HCT116 (cell line): ENCODE measurements around the gene DOP1A. TPM values are rescaled to one million over a fixed set of nuclear protein-coding genes. Genes with fewer than 3 reads are reported as not detected.

Source experiments
- ATAC-seq: fragments of 200-7000 bp; cut with Tn5 transposase; 2 replicates; pipeline ENCODE4 v1.9.1; 2020; ENCODE audit warnings: mild to moderate bottlenecking, moderate library complexity
- BruUV-seq: library from RNA; stranded (reverse); fragments of 400-500 nt; replicated peaks from 2 replicates; lab custom pipeline; 2021; lab: Mats Ljungman, UMichigan
- CTCF ChIA-PET: fragments of 300-600 bp; sonication (Branson Sonifier 250); formaldehyde crosslinking; loops from one replicate; lab custom pipeline; 2021; ENCODE audit warnings: antibody characterized with exemption; lab: Charles Lee
- POLR2A ChIA-PET: fragments of 300-600, 350-600 bp; sonication (Branson Sonifier 250); formaldehyde crosslinking; loops from one replicate; lab custom pipeline; 2021; ENCODE audit warnings: antibody characterized with exemption; lab: Charles Lee
- RAD21 ChIA-PET, 2 experiments: fragments of 300-600 bp; sonication (Branson Sonifier 250); formaldehyde crosslinking; loops; one replicate each; lab custom pipeline; 2023; ENCODE audit warnings: low total read pairs in 2 of 2; ENCODE audit not compliant: uncharacterized antibody in 2 of 2, unreplicated experiment in 2 of 2, low non-redundant PET in 1 of 2; lab: Charles Lee
- DNase-seq: peaks from one replicate; pipeline ENCODE4 v3.0.0-alpha.2; 2010; ENCODE audit warnings: low read depth, low spot score
- H2AFZ ChIP-seq: fragments of 200-600 bp; shearing (Covaris generic), sonication (generic); 2 replicates; pipeline ENCODE4 v1.6.1; 2017; ENCODE audit warnings: low read depth, mixed run types, mixed read lengths, antibody characterized with exemption, low read length; ENCODE audit not compliant: poor library complexity, severe bottlenecking
- H3K27ac ChIP-seq: 2 replicates; pipeline ENCODE4 v1.5.1; 2012; ENCODE audit warnings: low read depth, low read length
- H3K27me3 ChIP-seq: fragments of 200-600 bp; sonication (generic); 2 replicates; pipeline ENCODE4 v1.6.1; 2016; ENCODE audit warnings: mixed run types, low read length, mixed read lengths; ENCODE audit not compliant: insufficient read depth
- H3K36me3 ChIP-seq, 2 experiments: fragments of 200-500 bp in 1 of 2; fragments of 200-600 bp in 1 of 2; sonication (Bioruptor generic) in 1 of 2; sonication (generic) in 1 of 2; 2 replicates each; pipeline versions ENCODE4 v1.5.1 to v1.6.1; 2014 to 2016; ENCODE audit warnings: low read length in 2 of 2, inconsistent platforms in 1 of 2, mixed read lengths in 1 of 2, mixed run types in 1 of 2; ENCODE audit not compliant: insufficient read depth in 2 of 2, control insufficient read depth in 1 of 2
- H3K4me1 ChIP-seq, 2 experiments: fragments of 200-600 bp in 1 of 2; sonication (generic) in 1 of 2; 2 replicates each; pipeline versions ENCODE4 v1.5.1 to v1.6.1; 2012 to 2017; ENCODE audit warnings: low read length in 2 of 2, inconsistent platforms in 1 of 2, mild to moderate bottlenecking in 1 of 2, mixed read lengths in 1 of 2, mixed run types in 1 of 2, moderate library complexity in 1 of 2; ENCODE audit not compliant: insufficient read depth in 2 of 2, control insufficient read depth in 1 of 2
- H3K4me2 ChIP-seq: fragments of 200-600 bp; sonication (generic); 2 replicates; pipeline ENCODE4 v1.6.1; 2017; ENCODE audit warnings: mixed run types, low read length, mixed read lengths
- H3K4me3 ChIP-seq, 2 experiments: fragments of 200-600 bp in 1 of 2; sonication (generic) in 1 of 2; replicated peaks in 1 of 2; 2 replicates each; pipeline ENCODE4 v1.5.1; 2011 to 2016; ENCODE audit warnings: low read length in 2 of 2, control low read depth in 1 of 2, low read depth in 1 of 2, mild to moderate bottlenecking in 1 of 2, mixed read lengths in 1 of 2, mixed run types in 1 of 2
- H3K79me2 ChIP-seq: fragments of 200-600 bp; sonication (generic); 2 replicates; pipeline ENCODE4 v1.6.1; 2017; ENCODE audit warnings: mild to moderate bottlenecking, mixed run types, low read length, moderate library complexity, mixed read lengths; ENCODE audit not compliant: insufficient read depth
- H3K9ac ChIP-seq: fragments of 200-600 bp; sonication (generic); 2 replicates; pipeline ENCODE4 v1.6.1; 2016; ENCODE audit warnings: low read length, mixed read lengths
- H3K9me2 ChIP-seq: fragments of 200-600 bp; sonication (generic), shearing (Covaris generic); 2 replicates; pipeline ENCODE4 v1.6.1; 2017; ENCODE audit warnings: mixed run types, mild to moderate bottlenecking, moderate library complexity; ENCODE audit not compliant: insufficient read depth
- H3K9me3 ChIP-seq, 2 experiments: fragments of 200-500 bp in 1 of 2; fragments of 200-600 bp in 1 of 2; sonication (Bioruptor generic) in 1 of 2; sonication (generic) in 1 of 2; 2 replicates each; pipeline ENCODE4 v1.6.1; 2014 to 2017; ENCODE audit warnings: low read length in 2 of 2, mixed read lengths in 2 of 2, inconsistent platforms in 1 of 2, low read depth in 1 of 2, mild to moderate bottlenecking in 1 of 2, mixed run types in 1 of 2, moderate library complexity in 1 of 2; ENCODE audit not compliant: control insufficient read depth in 1 of 2, insufficient read depth in 1 of 2
- H4K20me1 ChIP-seq: fragments of 200-600 bp; sonication (generic), shearing (Covaris generic); 2 replicates; pipeline ENCODE4 v1.6.1; 2017; ENCODE audit warnings: mixed run types, mild to moderate bottlenecking, moderate library complexity; ENCODE audit not compliant: insufficient read depth
- CBX3 ChIP-seq: IDR thresholded peaks from 2 replicates; pipeline ENCODE4 v1.6.1; 2012; ENCODE audit warnings: low read depth
- CEBPB ChIP-seq: IDR thresholded peaks from 2 replicates; pipeline ENCODE4 v1.6.1; 2012; ENCODE audit warnings: low read depth
- ELF1 ChIP-seq: IDR thresholded peaks from 2 replicates; pipeline ENCODE4 v1.6.1; 2012; ENCODE audit warnings: low read depth, borderline replicate concordance
- EZH2 ChIP-seq: fragments of 200-600 bp; sonication (generic); IDR thresholded peaks from 2 replicates; pipeline ENCODE4 v1.6.1; 2017; ENCODE audit warnings: antibody characterized with exemption, mixed run types
- EZH2phosphoT487 ChIP-seq: fragments of 200-600 bp; IDR thresholded peaks from 2 replicates; pipeline ENCODE4 v1.6.1; 2018; ENCODE audit warnings: antibody characterized with exemption, borderline replicate concordance
- FOSL1 ChIP-seq: IDR thresholded peaks from 2 replicates; pipeline ENCODE4 v1.6.1; 2012; ENCODE audit warnings: low read depth
- JUND ChIP-seq: IDR thresholded peaks from 2 replicates; pipeline ENCODE4 v1.6.1; 2012
- POLR2A ChIP-seq: IDR thresholded peaks from 2 replicates; pipeline ENCODE4 v1.7.0; 2011; ENCODE audit warnings: borderline replicate concordance; ENCODE audit not compliant: insufficient read depth, insufficient read length; ENCODE audit errors: extremely low read depth
- POLR2AphosphoS5 ChIP-seq: IDR thresholded peaks from 2 replicates; pipeline ENCODE4 v1.6.1; 2011; ENCODE audit warnings: mild to moderate bottlenecking, low read depth, low read length, moderate library complexity
- RAD21 ChIP-seq: IDR thresholded peaks from 2 replicates; pipeline ENCODE4 v1.6.1; 2012; ENCODE audit warnings: low read depth, mild to moderate bottlenecking
- SP1 ChIP-seq: IDR thresholded peaks from 2 replicates; pipeline ENCODE4 v1.6.1; 2012; ENCODE audit warnings: low read depth
- SRF ChIP-seq: IDR thresholded peaks from 2 replicates; pipeline ENCODE4 v1.6.1; 2012; ENCODE audit warnings: low read depth
- YY1 ChIP-seq: IDR thresholded peaks from 2 replicates; pipeline ENCODE4 v1.6.1; 2011; ENCODE audit warnings: low read length, low read depth, moderate library complexity, mild to moderate bottlenecking; ENCODE audit not compliant: insufficient replicate concordance; ENCODE audit errors: extremely low read depth
- intact Hi-C: fragments of 100-400 bp; cut with micrococcal nuclease; formaldehyde crosslinking; loops from 2 replicates; pipeline ENCODE4 v1.10.0; 2022
- total RNA-seq: library from RNA; stranded (reverse); gene quantifications from one replicate; pipeline ENCODE4 v1.2.1, GENCODE V29; 2021; ENCODE audit not compliant: unreplicated experiment
- TF ChIP-seq, protein P1 (sequence below): IDR thresholded peaks from 2 replicates; pipeline ENCODE4 v1.6.1; 2012; ENCODE audit warnings: low read depth
- TF ChIP-seq, protein P2 (sequence below): IDR thresholded peaks from 2 replicates; pipeline ENCODE4 v1.6.1; 2011; ENCODE audit warnings: mild to moderate bottlenecking, low read length, moderate library complexity; ENCODE audit not compliant: insufficient replicate concordance; ENCODE audit errors: extremely low read depth

Gene DOP1A
- total RNA-seq, 1 experiment from 2014 or later = 7.1 TPM

DNA sequence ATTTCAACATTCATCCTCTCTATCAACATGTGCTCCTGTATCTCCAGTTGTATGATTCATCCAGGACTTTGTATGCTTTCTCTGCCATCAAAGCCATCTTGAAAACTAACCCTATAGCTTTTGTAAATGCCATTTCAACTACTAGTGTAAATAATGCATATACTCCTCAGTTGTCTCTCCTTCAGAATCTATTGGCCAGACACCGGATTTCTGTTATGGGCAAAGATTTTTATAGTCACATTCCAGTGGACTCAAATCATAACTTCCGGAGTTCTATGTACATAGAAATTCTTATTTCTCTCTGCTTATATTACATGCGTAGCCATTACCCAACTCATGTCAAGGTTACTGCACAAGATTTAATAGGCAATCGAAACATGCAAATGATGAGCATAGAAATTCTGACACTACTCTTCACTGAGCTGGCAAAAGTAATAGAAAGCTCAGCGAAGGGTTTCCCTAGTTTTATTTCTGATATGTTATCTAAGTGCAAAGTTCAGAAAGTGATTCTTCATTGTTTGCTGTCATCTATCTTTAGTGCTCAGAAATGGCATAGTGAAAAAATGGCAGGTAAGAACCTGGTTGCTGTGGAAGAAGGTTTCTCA, 70.7 kb downstream of the DOP1A start:
- Histone ChIP-seq H3K9me2 (no peaks in the 10 kb centered on the region), H2AFZ (no peak overlapping the region), H4K20me1 (no peaks in the 10 kb centered on the region), H3K4me3 (no peak overlapping the region), H3K27me3 (no peaks in the 10 kb centered on the region), H3K9me3 (no peaks in the 10 kb centered on the region), H3K9ac (no peak overlapping the region), H3K4me1 (no peaks in the 10 kb centered on the region), H3K4me2 (no peak overlapping the region), H3K27ac (no peak overlapping the region), H3K36me3 (no peaks in the 10 kb centered on the region), H3K79me2 (no peaks in the 10 kb centered on the region)
- ChIA-PET RAD21 (no interaction called here), CTCF (no interaction called here), POLR2A (no interaction called here)
- intact Hi-C loops = no loop called here
- ATAC-seq (no peak), DNase-seq (no peak)
- TF ChIP-seq POLR2A = no peak
- TF ChIP-seq, protein P1, sequence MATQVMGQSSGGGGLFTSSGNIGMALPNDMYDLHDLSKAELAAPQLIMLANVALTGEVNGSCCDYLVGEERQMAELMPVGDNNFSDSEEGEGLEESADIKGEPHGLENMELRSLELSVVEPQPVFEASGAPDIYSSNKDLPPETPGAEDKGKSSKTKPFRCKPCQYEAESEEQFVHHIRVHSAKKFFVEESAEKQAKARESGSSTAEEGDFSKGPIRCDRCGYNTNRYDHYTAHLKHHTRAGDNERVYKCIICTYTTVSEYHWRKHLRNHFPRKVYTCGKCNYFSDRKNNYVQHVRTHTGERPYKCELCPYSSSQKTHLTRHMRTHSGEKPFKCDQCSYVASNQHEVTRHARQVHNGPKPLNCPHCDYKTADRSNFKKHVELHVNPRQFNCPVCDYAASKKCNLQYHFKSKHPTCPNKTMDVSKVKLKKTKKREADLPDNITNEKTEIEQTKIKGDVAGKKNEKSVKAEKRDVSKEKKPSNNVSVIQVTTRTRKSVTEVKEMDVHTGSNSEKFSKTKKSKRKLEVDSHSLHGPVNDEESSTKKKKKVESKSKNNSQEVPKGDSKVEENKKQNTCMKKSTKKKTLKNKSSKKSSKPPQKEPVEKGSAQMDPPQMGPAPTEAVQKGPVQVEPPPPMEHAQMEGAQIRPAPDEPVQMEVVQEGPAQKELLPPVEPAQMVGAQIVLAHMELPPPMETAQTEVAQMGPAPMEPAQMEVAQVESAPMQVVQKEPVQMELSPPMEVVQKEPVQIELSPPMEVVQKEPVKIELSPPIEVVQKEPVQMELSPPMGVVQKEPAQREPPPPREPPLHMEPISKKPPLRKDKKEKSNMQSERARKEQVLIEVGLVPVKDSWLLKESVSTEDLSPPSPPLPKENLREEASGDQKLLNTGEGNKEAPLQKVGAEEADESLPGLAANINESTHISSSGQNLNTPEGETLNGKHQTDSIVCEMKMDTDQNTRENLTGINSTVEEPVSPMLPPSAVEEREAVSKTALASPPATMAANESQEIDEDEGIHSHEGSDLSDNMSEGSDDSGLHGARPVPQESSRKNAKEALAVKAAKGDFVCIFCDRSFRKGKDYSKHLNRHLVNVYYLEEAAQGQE = no peak
- no peak for TF ChIP-seq YY1
- no peak for TF ChIP-seq JUND
- TF ChIP-seq RAD21 = no peak
- no peak for TF ChIP-seq FOSL1
- no peak for TF ChIP-seq POLR2AphosphoS5
- TF ChIP-seq CEBPB = no peak
- no peak for TF ChIP-seq EZH2
- TF ChIP-seq CBX3 = no peak
- TF ChIP-seq, protein P2, sequence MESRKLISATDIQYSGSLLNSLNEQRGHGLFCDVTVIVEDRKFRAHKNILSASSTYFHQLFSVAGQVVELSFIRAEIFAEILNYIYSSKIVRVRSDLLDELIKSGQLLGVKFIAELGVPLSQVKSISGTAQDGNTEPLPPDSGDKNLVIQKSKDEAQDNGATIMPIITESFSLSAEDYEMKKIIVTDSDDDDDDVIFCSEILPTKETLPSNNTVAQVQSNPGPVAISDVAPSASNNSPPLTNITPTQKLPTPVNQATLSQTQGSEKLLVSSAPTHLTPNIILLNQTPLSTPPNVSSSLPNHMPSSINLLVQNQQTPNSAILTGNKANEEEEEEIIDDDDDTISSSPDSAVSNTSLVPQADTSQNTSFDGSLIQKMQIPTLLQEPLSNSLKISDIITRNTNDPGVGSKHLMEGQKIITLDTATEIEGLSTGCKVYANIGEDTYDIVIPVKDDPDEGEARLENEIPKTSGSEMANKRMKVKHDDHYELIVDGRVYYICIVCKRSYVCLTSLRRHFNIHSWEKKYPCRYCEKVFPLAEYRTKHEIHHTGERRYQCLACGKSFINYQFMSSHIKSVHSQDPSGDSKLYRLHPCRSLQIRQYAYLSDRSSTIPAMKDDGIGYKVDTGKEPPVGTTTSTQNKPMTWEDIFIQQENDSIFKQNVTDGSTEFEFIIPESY = no peak
- no peak for TF ChIP-seq EZH2phosphoT487
- no peak for TF ChIP-seq SP1
- TF ChIP-seq SRF = no peak
- no peak for TF ChIP-seq ELF1
- BruUV-seq = no TSS peak
